Measurements from ENCODE around the gene MAD2L1.
A peak's percentile ranks its signal among the peaks of the same experiment; 100 is the strongest.

The MAD2L1 gene

GRCh38 chr4:120053911-120054310 is 12.7 kb downstream of the MAD2L1 start:
- in situ Hi-C loops (cut with HindIII; ENCODE audit: low pct_unique_long_range_greater_than_20kb, low sequenced_read_pairs): no loop called here
- DNase-seq (ENCODE audit: low read depth in 1 of 2, low spot score in 1 of 2): no peak
- no peak for TF ChIP-seq JUND (IDR thresholded peaks at IDR 0.05; ENCODE audit: low read depth)

DNA sequence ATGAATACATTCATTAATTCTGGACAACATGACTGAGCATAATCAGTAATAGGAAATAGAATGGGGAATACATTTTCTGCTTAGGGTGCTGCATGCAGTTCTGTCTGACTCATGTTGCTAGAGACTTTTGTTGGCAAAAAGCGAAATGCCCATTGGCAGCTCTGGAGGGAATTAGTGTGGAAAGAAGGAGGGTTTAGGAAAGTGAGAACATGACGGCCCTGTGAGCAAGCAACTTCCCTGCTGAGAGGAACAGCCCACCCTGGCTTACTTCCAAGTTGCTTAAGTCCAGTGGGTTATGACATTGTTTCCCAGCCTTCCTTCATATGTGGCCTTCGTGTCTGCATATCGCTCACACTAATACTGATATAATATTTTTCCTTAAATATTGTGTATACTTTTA is 13.8 kb downstream of the MAD2L1 start:
- TF ChIP-seq JUND (IDR thresholded peaks at IDR 0.05; ENCODE audit: low read depth): no peak
- in situ Hi-C loops (cut with HindIII; ENCODE audit: low pct_unique_long_range_greater_than_20kb, low sequenced_read_pairs): no loop called here
- no peak for DNase-seq (ENCODE audit: low read depth in 1 of 2, low spot score in 1 of 2)

GRCh38 chr4:120051253-120051652 is 15.4 kb downstream of the MAD2L1 start:
- in situ Hi-C loops (cut with HindIII; ENCODE audit: low pct_unique_long_range_greater_than_20kb, low sequenced_read_pairs): no loop called here
- DNase-seq (ENCODE audit: low read depth in 1 of 2, low spot score in 1 of 2): no peak
- no peak for TF ChIP-seq JUND (IDR thresholded peaks at IDR 0.05; ENCODE audit: low read depth)

DNA sequence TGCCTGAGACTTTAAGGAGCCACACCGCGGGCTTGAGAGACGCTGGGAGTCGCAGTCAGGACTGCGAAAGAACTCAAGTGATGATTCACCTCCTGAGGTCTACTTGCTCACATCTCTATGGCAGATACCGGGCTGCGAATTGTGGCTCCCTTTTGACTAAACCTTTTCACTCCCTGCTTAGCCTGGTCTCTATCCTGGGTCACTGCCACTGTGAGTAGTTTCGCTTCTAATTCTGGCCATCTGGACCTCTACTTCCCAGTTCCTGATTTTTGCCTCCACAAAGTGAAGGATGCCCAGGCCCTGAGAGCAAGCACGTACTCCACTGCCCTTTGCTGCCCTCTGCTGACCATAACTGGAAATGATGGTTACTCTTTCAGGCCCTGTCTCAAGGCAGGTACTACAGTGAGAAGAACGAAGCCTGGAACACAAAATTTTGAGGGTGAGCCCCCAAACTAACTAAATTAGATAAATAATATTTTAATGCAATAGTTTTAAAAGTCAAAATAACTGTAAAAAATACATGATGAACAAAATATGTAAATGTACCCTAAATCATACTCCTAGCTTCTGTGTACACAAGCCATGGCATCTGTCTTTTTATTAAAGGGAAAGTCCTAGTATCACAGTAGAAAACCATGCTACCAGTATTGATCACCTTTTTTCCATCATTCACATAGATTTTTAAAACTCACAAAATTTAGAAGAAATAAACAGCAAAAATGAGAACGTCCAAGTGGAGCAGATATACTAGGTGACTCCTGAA is 16.7 kb downstream of the MAD2L1 start:
- in situ Hi-C loops (cut with HindIII; ENCODE audit: low pct_unique_long_range_greater_than_20kb, low sequenced_read_pairs): no loop called here
- DNase-seq (ENCODE audit: low read depth in 1 of 2, low spot score in 1 of 2): peak; percentile 35 to 80

GRCh38 chr4:120043828-120044227 is 22.8 kb downstream of the MAD2L1 start:
- in situ Hi-C loops (cut with HindIII; ENCODE audit: low pct_unique_long_range_greater_than_20kb, low sequenced_read_pairs): no loop called here

More for the DNA sequence above, 16.7 kb downstream of the MAD2L1 start:
- no peak for TF ChIP-seq JUND (IDR thresholded peaks at IDR 0.05; ENCODE audit: low read depth)

GRCh38 chr4:120037411-120037810 is 29.2 kb downstream of the MAD2L1 start:
- in situ Hi-C loops (cut with HindIII; ENCODE audit: low pct_unique_long_range_greater_than_20kb, low sequenced_read_pairs): no loop called here
- DNase-seq (ENCODE audit: low read depth in 1 of 2, low spot score in 1 of 2): no peak
- TF ChIP-seq JUND (IDR thresholded peaks at IDR 0.05; ENCODE audit: low read depth): no peak

More at GRCh38 chr4:120043828-120044227, 22.8 kb downstream of the MAD2L1 start:
- DNase-seq (ENCODE audit: low read depth in 1 of 2, low spot score in 1 of 2): no peak
- TF ChIP-seq JUND (IDR thresholded peaks at IDR 0.05; ENCODE audit: low read depth): no peak

DNA sequence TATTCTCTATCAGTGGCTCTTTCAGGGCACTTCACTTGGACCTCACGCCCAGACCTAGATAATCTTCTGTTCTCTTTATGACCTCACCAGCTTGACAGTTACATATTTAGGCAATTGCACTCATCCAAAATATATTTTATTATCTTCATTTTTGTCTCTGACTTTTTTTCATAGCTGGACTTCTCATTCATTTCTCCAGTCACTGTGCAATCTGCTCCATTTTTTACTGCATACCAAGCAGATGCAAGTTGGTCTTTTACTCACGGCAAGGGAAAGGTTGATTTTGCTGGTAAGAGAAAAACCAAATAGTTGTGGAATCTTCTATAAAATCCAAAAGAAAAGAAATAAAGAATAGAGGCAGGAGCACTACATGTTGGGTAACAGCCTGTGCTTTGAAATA is 31.7 kb downstream of the MAD2L1 start:
- no peak for DNase-seq (ENCODE audit: low read depth in 1 of 2, low spot score in 1 of 2)
- in situ Hi-C loops (cut with HindIII; ENCODE audit: low pct_unique_long_range_greater_than_20kb, low sequenced_read_pairs): no loop called here
- no peak for TF ChIP-seq JUND (IDR thresholded peaks at IDR 0.05; ENCODE audit: low read depth)

GRCh38 chr4:120026853-120027252 is 39.8 kb downstream of the MAD2L1 start:
- in situ Hi-C loops (cut with HindIII; ENCODE audit: low pct_unique_long_range_greater_than_20kb, low sequenced_read_pairs): no loop called here
- no peak for DNase-seq (ENCODE audit: low read depth in 1 of 2, low spot score in 1 of 2)
- TF ChIP-seq JUND (IDR thresholded peaks at IDR 0.05; ENCODE audit: low read depth): no peak

DNA sequence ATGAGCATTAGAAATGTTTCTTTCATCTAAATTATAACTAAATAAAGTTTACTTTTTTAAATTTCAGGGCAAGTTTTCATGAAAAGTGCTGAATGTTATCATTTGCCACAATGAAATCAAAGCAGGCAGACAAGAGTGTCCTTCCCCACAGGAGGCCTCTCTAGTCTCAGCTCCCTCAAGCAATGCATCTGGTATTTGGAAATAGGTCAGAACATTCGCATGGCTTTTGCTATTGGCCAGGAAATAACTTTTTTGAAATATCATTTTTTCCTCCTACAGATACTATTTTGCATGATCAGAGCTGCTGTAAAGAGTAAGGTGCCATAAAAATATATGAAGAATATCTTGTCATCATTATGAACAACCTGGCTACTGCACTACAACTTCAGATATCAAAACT is 41.1 kb downstream of the MAD2L1 start:
- no peak for TF ChIP-seq JUND (IDR thresholded peaks at IDR 0.05; ENCODE audit: low read depth)
- DNase-seq (ENCODE audit: low read depth in 1 of 2, low spot score in 1 of 2): no peak
- in situ Hi-C loops (cut with HindIII; ENCODE audit: low pct_unique_long_range_greater_than_20kb, low sequenced_read_pairs): no loop called here

DNA sequence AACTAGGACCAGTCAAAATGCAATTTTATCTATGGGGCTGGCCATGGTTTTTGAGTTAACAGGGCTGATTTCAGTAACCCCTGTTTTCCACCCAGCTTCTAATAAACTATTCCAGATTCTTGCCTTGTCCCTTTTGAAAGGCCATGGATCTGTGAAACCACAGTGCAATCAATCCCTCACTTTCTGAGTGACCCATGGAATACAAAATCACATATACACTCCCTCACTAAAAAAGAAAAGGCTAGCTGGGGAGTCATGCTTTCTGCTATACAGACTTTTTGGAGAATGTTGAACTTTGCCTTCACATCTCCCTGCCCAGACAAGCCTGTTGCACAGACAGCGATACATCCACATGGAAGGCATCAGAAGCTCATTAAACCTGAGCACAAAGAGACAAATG is 47.9 kb downstream of the MAD2L1 start:
- TF ChIP-seq JUND (IDR thresholded peaks at IDR 0.05; ENCODE audit: low read depth): no peak
- no peak for DNase-seq (ENCODE audit: low read depth in 1 of 2, low spot score in 1 of 2)
- in situ Hi-C loops (cut with HindIII; ENCODE audit: low pct_unique_long_range_greater_than_20kb, low sequenced_read_pairs): no loop called here

DNA sequence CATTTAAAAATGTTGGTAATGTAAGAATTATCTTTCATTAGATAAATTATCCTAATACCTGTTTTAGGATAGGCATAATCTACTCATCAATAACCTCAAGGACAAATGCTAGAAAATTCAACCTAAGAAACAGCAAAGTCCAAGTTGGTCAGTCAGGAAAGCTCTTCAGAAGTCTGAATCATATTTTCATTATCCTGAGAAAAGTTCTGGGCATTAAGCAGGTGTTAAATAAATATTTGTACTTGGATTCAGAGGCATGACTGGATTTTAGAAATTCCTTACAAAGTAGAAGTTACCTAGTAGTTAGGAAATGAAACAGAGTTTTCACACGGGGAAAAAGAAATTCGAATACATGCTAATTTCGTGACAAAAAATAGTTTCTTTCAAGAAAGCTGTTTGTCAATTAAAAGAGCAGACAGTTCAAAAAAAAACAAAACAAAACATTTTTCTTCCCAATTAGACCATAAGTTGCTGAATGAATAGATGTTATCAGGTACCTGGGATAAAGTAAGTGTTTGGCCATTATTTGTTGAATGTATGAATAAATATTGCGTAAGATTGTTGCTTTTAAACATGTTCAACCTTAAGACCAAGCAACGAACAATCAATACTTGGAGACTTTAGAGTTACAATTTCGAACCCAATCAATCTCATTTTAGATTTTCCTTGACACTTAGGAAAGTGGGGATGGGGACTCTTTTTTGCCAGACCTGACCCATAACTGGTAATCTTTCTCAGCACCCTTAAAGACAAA is 48.5 kb downstream of the MAD2L1 start:
- no peak for DNase-seq (ENCODE audit: low read depth in 1 of 2, low spot score in 1 of 2)
- in situ Hi-C loops (cut with HindIII; ENCODE audit: low pct_unique_long_range_greater_than_20kb, low sequenced_read_pairs): no loop called here
- no peak for TF ChIP-seq JUND (IDR thresholded peaks at IDR 0.05; ENCODE audit: low read depth)

GRCh38 chr4:120011725-120012124 is 54.9 kb downstream of the MAD2L1 start:
- TF ChIP-seq JUND (IDR thresholded peaks at IDR 0.05; ENCODE audit: low read depth): no peak
- in situ Hi-C loops (cut with HindIII; ENCODE audit: low pct_unique_long_range_greater_than_20kb, low sequenced_read_pairs): no loop called here
- no peak for DNase-seq (ENCODE audit: low read depth in 1 of 2, low spot score in 1 of 2)

GRCh38 chr4:120010646-120011045 is 56.0 kb downstream of the MAD2L1 start:
- no peak for TF ChIP-seq JUND (IDR thresholded peaks at IDR 0.05; ENCODE audit: low read depth)
- in situ Hi-C loops (cut with HindIII; ENCODE audit: low pct_unique_long_range_greater_than_20kb, low sequenced_read_pairs): no loop called here
- no peak for DNase-seq (ENCODE audit: low read depth in 1 of 2, low spot score in 1 of 2)

All from T47D (cell line).